GM19043 (cell line): ENCODE results near the gene CDH9.

ENCODE experiments used
- ATAC-seq: cut with Tn5 transposase; IDR thresholded peaks from one replicate; pipeline ENCODE4 v1.9.1; 2021; ENCODE audit warnings: low read depth; ENCODE audit not compliant: unreplicated experiment

Gene CDH9

GRCh38 chr5:27038476-27038875, at the start of gene CDH9:
Gene CDH9 (minus strand): TSS chr5:27038586. CDS start chr5:26988333, 50,253 bp downstream.
- no peak for ATAC-seq

GRCh38 chr5:27087747-27088146, 49.4 kb upstream of the CDH9 start:
- no peak for ATAC-seq

- ATAC-seq: no peak
These were observed 45.3 kb upstream of the CDH9 start for GRCh38 chr5:27083449-27084415.

- no peak for ATAC-seq
These were observed 41.8 kb upstream of the CDH9 start for GRCh38 chr5:27080147-27080546.

- no peak for ATAC-seq
These were observed 24.1 kb upstream of the CDH9 start for GRCh38 chr5:27062451-27062850.

GRCh38 chr5:27048510-27048909, 10.1 kb upstream of the CDH9 start:
- ATAC-seq: no peak

- ATAC-seq: no peak
These were observed 3.0 kb upstream of the CDH9 start for GRCh38 chr5:27041372-27041771.

GRCh38 chr5:27034565-27034964, 3.8 kb downstream of the CDH9 start:
- ATAC-seq: no peak

GRCh38 chr5:27026801-27027200, 11.6 kb downstream of the CDH9 start:
- no peak for ATAC-seq

GRCh38 chr5:27026063-27026462, 12.3 kb downstream of the CDH9 start:
- ATAC-seq: no peak

GRCh38 chr5:27021471-27021870, 16.9 kb downstream of the CDH9 start:
- no peak for ATAC-seq

- no peak for ATAC-seq
These were observed 17.4 kb downstream of the CDH9 start for GRCh38 chr5:27020973-27021372.

GRCh38 chr5:27015758-27016157, 22.6 kb downstream of the CDH9 start:
- ATAC-seq: no peak

- no peak for ATAC-seq
These were observed 27.1 kb downstream of the CDH9 start for GRCh38 chr5:27011274-27011673.

GRCh38 chr5:27010646-27011045, 27.7 kb downstream of the CDH9 start:
- ATAC-seq: no peak

GRCh38 chr5:27009540-27009915, 28.9 kb downstream of the CDH9 start:
- ATAC-seq: no peak

- ATAC-seq: no peak
These were observed 29.5 kb downstream of the CDH9 start for GRCh38 chr5:27008604-27009539.

GRCh38 chr5:27007121-27007520, 31.3 kb downstream of the CDH9 start:
- ATAC-seq: no peak

GRCh38 chr5:26986985-26987384, 51.4 kb downstream of the CDH9 start:
- no peak for ATAC-seq

- no peak for ATAC-seq
These were observed 56.6 kb downstream of the CDH9 start for GRCh38 chr5:26981750-26982149.

- ATAC-seq: no peak
These were observed 79.1 kb downstream of the CDH9 start for GRCh38 chr5:26959290-26959689.
